ENCODE data around the gene MAML3. TPM values are rescaled to one million over a fixed set of nuclear protein-coding genes. Genes with fewer than 3 reads are reported as not detected.
A peak's percentile ranks its signal among the peaks of the same experiment; 100 is the strongest.

MAML3 gene
- total and polyA plus RNA-seq, 5 donors from 2014 or later, result 0.11 to 1.1 (median 0.16) TPM; not detected in 1

- no peak for ATAC-seq (ENCODE audit: low read depth in 2 of 2)
- H3K27me3 ChIP-seq (ENCODE audit: control insufficient read depth, insufficient read depth, low read length), result peaks cover 8% of the 10 kb centered on the region
- Mint-ChIP-seq H3K36me3 (peaks cover 5% of the 10 kb centered on the region), H3K4me3 (no peak overlapping the region), H3K4me1 (peaks cover 0 to 3% (median 0%) of the 10 kb centered on the region in 4 donors), H3K27ac (no peak overlapping the region), H3K27me3 (peaks cover 25% of the 10 kb centered on the region), H3K9me3 (peaks cover 0 to 3% (median 0%) of the 10 kb centered on the region in 7 donors)
- DNase-seq, result no peak
- H3K27ac ChIP-seq (ENCODE audit: insufficient read depth, low read length, poor library complexity, severe bottlenecking), result no peak overlapping the region
- H3K4me3 ChIP-seq (ENCODE audit: low read depth, low read length), result no peak overlapping the region
- H3K36me3 ChIP-seq (ENCODE audit: control insufficient read depth, insufficient read depth, low read length), result no peaks in the 10 kb centered on the region
- no peaks in the 10 kb centered on the region for H3K9me3 ChIP-seq (ENCODE audit: control insufficient read depth in 2 of 2, low read length in 2 of 2)
- no peaks in the 10 kb centered on the region for H3K4me1 ChIP-seq (ENCODE audit: control insufficient read depth, insufficient read depth, low read length, poor library complexity, severe bottlenecking)
These were observed 278.6 kb downstream of the MAML3 start for GRCh38 chr4:139875411-139875825.

GRCh38 chr4:139873111-139873860 lies 280.7 kb downstream of the MAML3 start:
- H3K27ac Mint-ChIP-seq, result no peak overlapping the region
- H3K36me3 Mint-ChIP-seq, result peaks cover 5% of the 10 kb centered on the region
- H3K27ac ChIP-seq (ENCODE audit: insufficient read depth, low read length, poor library complexity, severe bottlenecking), result no peak overlapping the region
- peaks cover 0 to 2% (median 0%) of the 10 kb centered on the region in 4 donors for H3K4me1 Mint-ChIP-seq
- H3K4me3 Mint-ChIP-seq, result peak overlapping the region in 1 of 4 donors; percentile 45
- no peak overlapping the region for H3K4me3 ChIP-seq (ENCODE audit: low read depth, low read length)
- DNase-seq (no peak), ATAC-seq (ENCODE audit: low read depth in 2 of 2) (no peak)
- no peaks in the 10 kb centered on the region for H3K4me1 ChIP-seq (ENCODE audit: control insufficient read depth, insufficient read depth, low read length, poor library complexity, severe bottlenecking)
- peaks cover 8% of the 10 kb centered on the region for H3K27me3 ChIP-seq (ENCODE audit: control insufficient read depth, insufficient read depth, low read length)
- peaks cover 0 to 3% (median 0%) of the 10 kb centered on the region in 7 donors for H3K9me3 Mint-ChIP-seq
- H3K36me3 ChIP-seq (ENCODE audit: control insufficient read depth, insufficient read depth, low read length), result no peaks in the 10 kb centered on the region
- no peaks in the 10 kb centered on the region for H3K9me3 ChIP-seq (ENCODE audit: control insufficient read depth in 2 of 2, low read length in 2 of 2)
- peaks cover 30% of the 10 kb centered on the region for H3K27me3 Mint-ChIP-seq

GRCh38 chr4:139872274-139872673 lies 281.7 kb downstream of the MAML3 start:
- no peaks in the 10 kb centered on the region for H3K4me1 ChIP-seq (ENCODE audit: control insufficient read depth, insufficient read depth, low read length, poor library complexity, severe bottlenecking)
- H3K36me3 ChIP-seq (ENCODE audit: control insufficient read depth, insufficient read depth, low read length), result no peaks in the 10 kb centered on the region
- no peak for ATAC-seq (ENCODE audit: low read depth in 2 of 2)
- H3K4me3 ChIP-seq (ENCODE audit: low read depth, low read length), result no peak overlapping the region
- H3K9me3 ChIP-seq (ENCODE audit: control insufficient read depth in 2 of 2, low read length in 2 of 2), result no peaks in the 10 kb centered on the region
- H3K27ac ChIP-seq (ENCODE audit: insufficient read depth, low read length, poor library complexity, severe bottlenecking), result no peak overlapping the region
- H3K27me3 Mint-ChIP-seq, result peaks cover 35% of the 10 kb centered on the region
- H3K27ac Mint-ChIP-seq, result no peak overlapping the region
- peaks cover 0 to 3% (median 0%) of the 10 kb centered on the region in 7 donors for H3K9me3 Mint-ChIP-seq
- peaks cover 5% of the 10 kb centered on the region for H3K36me3 Mint-ChIP-seq
- peaks cover 9% of the 10 kb centered on the region for H3K27me3 ChIP-seq (ENCODE audit: control insufficient read depth, insufficient read depth, low read length)
- H3K4me1 Mint-ChIP-seq, result no peaks in the 10 kb centered on the region
- H3K4me3 Mint-ChIP-seq, result no peak overlapping the region
- peak in 1 of 3 donors; percentile 23 for DNase-seq

GRCh38 chr4:139869810-139870209 lies 284.2 kb downstream of the MAML3 start:
- Histone ChIP-seq H3K36me3 (ENCODE audit: control insufficient read depth, insufficient read depth, low read length) (no peaks in the 10 kb centered on the region), H3K4me3 (ENCODE audit: low read depth, low read length) (no peak overlapping the region), H3K27ac (ENCODE audit: insufficient read depth, low read length, poor library complexity, severe bottlenecking) (no peak overlapping the region), H3K9me3 (ENCODE audit: control insufficient read depth in 2 of 2, low read length in 2 of 2) (no peaks in the 10 kb centered on the region), H3K4me1 (ENCODE audit: control insufficient read depth, insufficient read depth, low read length, poor library complexity, severe bottlenecking) (no peaks in the 10 kb centered on the region), H3K27me3 (ENCODE audit: control insufficient read depth, insufficient read depth, low read length) (peaks cover 10% of the 10 kb centered on the region)
- DNase-seq (no peak), ATAC-seq (ENCODE audit: low read depth in 2 of 2) (no peak)
- Mint-ChIP-seq H3K36me3 (peaks cover 5% of the 10 kb centered on the region), H3K9me3 (peaks cover 0 to 2% (median 0%) of the 10 kb centered on the region in 7 donors), H3K4me1 (peaks cover 0 to 4% (median 0%) of the 10 kb centered on the region in 4 donors), H3K27ac (no peak overlapping the region), H3K4me3 (no peak overlapping the region), H3K27me3 (peaks cover 23% of the 10 kb centered on the region)

- Histone ChIP-seq H3K27me3 (ENCODE audit: control insufficient read depth, insufficient read depth, low read length) (peaks cover 5% of the 10 kb centered on the region), H3K4me1 (ENCODE audit: control insufficient read depth, insufficient read depth, low read length, poor library complexity, severe bottlenecking) (no peaks in the 10 kb centered on the region), H3K4me3 (ENCODE audit: low read depth, low read length) (no peak overlapping the region), H3K27ac (ENCODE audit: insufficient read depth, low read length, poor library complexity, severe bottlenecking) (no peak overlapping the region), H3K36me3 (ENCODE audit: control insufficient read depth, insufficient read depth, low read length) (no peaks in the 10 kb centered on the region), H3K9me3 (ENCODE audit: control insufficient read depth in 2 of 2, low read length in 2 of 2) (no peaks in the 10 kb centered on the region)
- no peak overlapping the region for H3K4me3 Mint-ChIP-seq
- peaks cover 0 to 4% (median 0%) of the 10 kb centered on the region in 4 donors for H3K4me1 Mint-ChIP-seq
- H3K9me3 Mint-ChIP-seq, result peaks cover 0 to 2% (median 0%) of the 10 kb centered on the region in 7 donors
- no peak for ATAC-seq (ENCODE audit: low read depth in 2 of 2)
- H3K27me3 Mint-ChIP-seq, result peaks cover 14% of the 10 kb centered on the region
- no peak overlapping the region for H3K27ac Mint-ChIP-seq
- no peak for DNase-seq
- no peaks in the 10 kb centered on the region for H3K36me3 Mint-ChIP-seq
These were observed 287.6 kb downstream of the MAML3 start for GRCh38 chr4:139866276-139866962.

GRCh38 chr4:139865537-139865936 lies 288.4 kb downstream of the MAML3 start:
- Histone ChIP-seq H3K27ac (ENCODE audit: insufficient read depth, low read length, poor library complexity, severe bottlenecking) (no peak overlapping the region), H3K36me3 (ENCODE audit: control insufficient read depth, insufficient read depth, low read length) (no peaks in the 10 kb centered on the region), H3K4me1 (ENCODE audit: control insufficient read depth, insufficient read depth, low read length, poor library complexity, severe bottlenecking) (no peaks in the 10 kb centered on the region), H3K9me3 (ENCODE audit: control insufficient read depth in 2 of 2, low read length in 2 of 2) (no peaks in the 10 kb centered on the region), H3K27me3 (ENCODE audit: control insufficient read depth, insufficient read depth, low read length) (peaks cover 2% of the 10 kb centered on the region), H3K4me3 (ENCODE audit: low read depth, low read length) (no peak overlapping the region)
- Mint-ChIP-seq H3K4me3 (no peak overlapping the region), H3K9me3 (peaks cover 0 to 1% (median 0%) of the 10 kb centered on the region in 7 donors), H3K36me3 (no peaks in the 10 kb centered on the region), H3K27me3 (peaks cover 14% of the 10 kb centered on the region), H3K4me1 (peaks cover 0 to 4% (median under 1%) of the 10 kb centered on the region in 4 donors), H3K27ac (no peak overlapping the region)
- no peak for DNase-seq
- no peak for ATAC-seq (ENCODE audit: low read depth in 2 of 2)

- H3K9me3 ChIP-seq (ENCODE audit: control insufficient read depth in 2 of 2, low read length in 2 of 2), result no peaks in the 10 kb centered on the region
- H3K4me3 Mint-ChIP-seq, result no peak overlapping the region
- peaks cover 2% of the 10 kb centered on the region for H3K27me3 ChIP-seq (ENCODE audit: control insufficient read depth, insufficient read depth, low read length)
- no peaks in the 10 kb centered on the region for H3K4me1 ChIP-seq (ENCODE audit: control insufficient read depth, insufficient read depth, low read length, poor library complexity, severe bottlenecking)
- no peak overlapping the region for H3K27ac ChIP-seq (ENCODE audit: insufficient read depth, low read length, poor library complexity, severe bottlenecking)
- H3K36me3 ChIP-seq (ENCODE audit: control insufficient read depth, insufficient read depth, low read length), result no peaks in the 10 kb centered on the region
- H3K4me1 Mint-ChIP-seq, result peaks cover 2 to 12% (median 4%) of the 10 kb centered on the region in 4 donors
- H3K4me3 ChIP-seq (ENCODE audit: low read depth, low read length), result no peak overlapping the region
- no peak for ATAC-seq (ENCODE audit: low read depth in 2 of 2)
- DNase-seq, result no peak
- H3K27me3 Mint-ChIP-seq, result peaks cover 7% of the 10 kb centered on the region
- H3K9me3 Mint-ChIP-seq, result peaks cover 0 to 1% (median 0%) of the 10 kb centered on the region in 7 donors
- no peak overlapping the region for H3K27ac Mint-ChIP-seq
- H3K36me3 Mint-ChIP-seq, result no peaks in the 10 kb centered on the region
These were observed 290.5 kb downstream of the MAML3 start for GRCh38 chr4:139863531-139863930.

Measured in CD4-positive, CD25-positive, alpha-beta regulatory T cell (primary cell).